ENCODE measurements around the gene TPCN2. TPM values are rescaled to one million over a fixed set of nuclear protein-coding genes. Genes with fewer than 3 reads are reported as not detected.

Gene TPCN2
- total RNA-seq, 1 donor from 2014 or later: 9.5 TPM

DNA sequence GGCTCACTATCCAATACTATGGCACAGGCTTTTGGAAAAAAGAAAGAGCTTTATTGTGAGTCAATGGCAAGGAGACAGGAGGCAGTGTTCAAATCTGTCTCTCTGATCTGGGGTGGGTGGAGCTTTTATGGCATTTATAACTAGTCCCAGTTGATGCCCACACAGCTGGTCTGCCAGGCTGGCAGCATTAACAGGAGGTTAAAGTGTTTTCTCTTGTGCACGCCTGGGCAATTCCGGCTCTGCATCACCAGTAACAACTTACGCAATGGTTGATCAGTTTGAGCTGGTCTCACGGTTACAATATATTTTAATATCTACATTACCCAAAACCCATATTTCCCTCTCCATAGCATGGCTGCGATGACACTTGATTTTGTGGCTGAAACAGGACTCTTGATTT is 91.9 kb downstream of the TPCN2 start:
- H3K9ac ChIP-seq (ENCODE audit: low read length): no peak overlapping the region
- no peak overlapping the region for H3K4me3 Mint-ChIP-seq (ENCODE audit: unreplicated experiment)
- no peak overlapping the region for H3K27ac Mint-ChIP-seq (ENCODE audit: unreplicated experiment)
- no peaks in the 10 kb centered on the region for H3K27me3 ChIP-seq (ENCODE audit: insufficient read depth, low read length)
- no peak overlapping the region for H3K4me3 ChIP-seq (ENCODE audit: insufficient read depth, low read depth, low read length)
- H3K4me1 ChIP-seq (ENCODE audit: insufficient read depth, low read length): peaks cover 8% of the 10 kb centered on the region
- DNase-seq (ENCODE audit: low read depth): no peak
- no peaks in the 10 kb centered on the region for H3K79me2 ChIP-seq (ENCODE audit: insufficient read depth, low read length)
- H3K4me2 ChIP-seq (ENCODE audit: low read length): no peak overlapping the region
- H3K27ac ChIP-seq (ENCODE audit: low read depth, low read length): no peak overlapping the region
- no peaks in the 10 kb centered on the region for H3K36me3 ChIP-seq (ENCODE audit: insufficient read depth, low read length)
- TF ChIP-seq CTCF (IDR thresholded peaks at IDR 0.05; ENCODE audit: insufficient read depth, low read depth, low read length) (no peak), EZH2 (IDR thresholded peaks at IDR 0.05; ENCODE audit: insufficient read depth, low read length) (no peak)
- peaks cover 5% of the 10 kb centered on the region for H3K4me1 Mint-ChIP-seq (ENCODE audit: low read depth, unreplicated experiment)
- H4K20me1 ChIP-seq (ENCODE audit: insufficient read depth, low read length): no peaks in the 10 kb centered on the region
- peaks cover 2% of the 10 kb centered on the region for H3K36me3 Mint-ChIP-seq (ENCODE audit: low read depth, unreplicated experiment)
- peaks cover 18% of the 10 kb centered on the region for H3K9me3 Mint-ChIP-seq (ENCODE audit: unreplicated experiment)
- H3K27me3 Mint-ChIP-seq (ENCODE audit: low read depth, unreplicated experiment): peaks cover 35% of the 10 kb centered on the region
- FAIRE-seq: no peak
- H3K9me3 ChIP-seq (ENCODE audit: insufficient read depth, low read depth, low read length): no peaks in the 10 kb centered on the region
- H2AFZ ChIP-seq (ENCODE audit: low read depth, low read length): no peak overlapping the region

GRCh38 chr11:69141742-69142141 is 93.0 kb downstream of the TPCN2 start:
- Histone ChIP-seq H3K9ac (ENCODE audit: low read length) (no peak overlapping the region), H3K4me3 (ENCODE audit: insufficient read depth, low read depth, low read length) (no peak overlapping the region), H2AFZ (ENCODE audit: low read depth, low read length) (no peak overlapping the region), H3K9me3 (ENCODE audit: insufficient read depth, low read depth, low read length) (no peaks in the 10 kb centered on the region), H3K27ac (ENCODE audit: low read depth, low read length) (no peak overlapping the region), H3K27me3 (ENCODE audit: insufficient read depth, low read length) (no peaks in the 10 kb centered on the region), H4K20me1 (ENCODE audit: insufficient read depth, low read length) (no peaks in the 10 kb centered on the region), H3K4me2 (ENCODE audit: low read length) (no peak overlapping the region), H3K79me2 (ENCODE audit: insufficient read depth, low read length) (no peaks in the 10 kb centered on the region), H3K4me1 (ENCODE audit: insufficient read depth, low read length) (peaks cover 8% of the 10 kb centered on the region), H3K36me3 (ENCODE audit: insufficient read depth, low read length) (no peaks in the 10 kb centered on the region)
- Mint-ChIP-seq H3K4me3 (ENCODE audit: unreplicated experiment) (no peak overlapping the region), H3K9me3 (ENCODE audit: unreplicated experiment) (peaks cover 23% of the 10 kb centered on the region), H3K27me3 (ENCODE audit: low read depth, unreplicated experiment) (peaks cover 31% of the 10 kb centered on the region), H3K36me3 (ENCODE audit: low read depth, unreplicated experiment) (peaks cover 2% of the 10 kb centered on the region), H3K4me1 (ENCODE audit: low read depth, unreplicated experiment) (peaks cover 5% of the 10 kb centered on the region), H3K27ac (ENCODE audit: unreplicated experiment) (no peak overlapping the region)
- no peak for FAIRE-seq
- no peak for DNase-seq (ENCODE audit: low read depth)
- TF ChIP-seq CTCF (IDR thresholded peaks at IDR 0.05; ENCODE audit: insufficient read depth, low read depth, low read length): no peak
- TF ChIP-seq EZH2 (IDR thresholded peaks at IDR 0.05; ENCODE audit: insufficient read depth, low read length): no peak

DNA sequence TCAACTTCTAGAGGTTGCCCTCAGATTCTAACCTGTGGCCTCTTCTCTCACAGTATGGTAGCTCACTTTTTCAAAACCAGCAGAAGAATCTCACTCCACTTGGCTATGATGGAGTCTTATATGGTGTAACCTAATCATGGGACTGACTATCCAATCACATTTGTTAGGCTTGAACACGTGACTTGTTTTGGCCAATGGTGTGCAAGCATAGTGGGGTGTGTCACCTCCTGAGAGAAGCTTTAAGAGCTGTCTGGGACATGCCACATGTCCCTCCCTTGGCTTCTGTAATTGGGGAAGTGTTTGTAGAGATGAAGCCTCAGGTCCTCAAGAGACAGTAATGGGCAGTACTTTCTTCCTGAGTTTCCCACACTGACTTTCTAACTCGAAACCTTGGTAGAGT is 94.2 kb downstream of the TPCN2 start:
- DNase-seq (ENCODE audit: low read depth) (no peak), FAIRE-seq (no peak)
- Histone ChIP-seq H3K9ac (ENCODE audit: low read length) (no peak overlapping the region), H3K4me3 (ENCODE audit: insufficient read depth, low read depth, low read length) (no peak overlapping the region), H3K27ac (ENCODE audit: low read depth, low read length) (no peak overlapping the region), H3K9me3 (ENCODE audit: insufficient read depth, low read depth, low read length) (no peaks in the 10 kb centered on the region), H3K4me1 (ENCODE audit: insufficient read depth, low read length) (peaks cover 7% of the 10 kb centered on the region), H3K27me3 (ENCODE audit: insufficient read depth, low read length) (no peaks in the 10 kb centered on the region), H4K20me1 (ENCODE audit: insufficient read depth, low read length) (no peaks in the 10 kb centered on the region), H3K79me2 (ENCODE audit: insufficient read depth, low read length) (no peaks in the 10 kb centered on the region), H3K36me3 (ENCODE audit: insufficient read depth, low read length) (no peaks in the 10 kb centered on the region), H3K4me2 (ENCODE audit: low read length) (no peak overlapping the region), H2AFZ (ENCODE audit: low read depth, low read length) (no peak overlapping the region)
- Mint-ChIP-seq H3K4me1 (ENCODE audit: low read depth, unreplicated experiment) (peaks cover 5% of the 10 kb centered on the region), H3K9me3 (ENCODE audit: unreplicated experiment) (peaks cover 23% of the 10 kb centered on the region), H3K27me3 (ENCODE audit: low read depth, unreplicated experiment) (peaks cover 28% of the 10 kb centered on the region), H3K27ac (ENCODE audit: unreplicated experiment) (no peak overlapping the region), H3K4me3 (ENCODE audit: unreplicated experiment) (no peak overlapping the region), H3K36me3 (ENCODE audit: low read depth, unreplicated experiment) (peaks cover 2% of the 10 kb centered on the region)
- TF ChIP-seq CTCF (IDR thresholded peaks at IDR 0.05; ENCODE audit: insufficient read depth, low read depth, low read length) (no peak), EZH2 (IDR thresholded peaks at IDR 0.05; ENCODE audit: insufficient read depth, low read length) (no peak)
